Chondrocyte (in vitro differentiated cells): ENCODE measurements around the gene NOM1. TPM values are rescaled to one million over a fixed set of nuclear protein-coding genes. Genes with fewer than 3 reads are reported as not detected.
A peak's percentile ranks its signal among the peaks of the same experiment; 100 is the strongest.
"Not testable (repeated sequence)": the region's sequence is repeated elsewhere in the genome, so short reads cannot be mapped to it uniquely, and the experiment has no call there.

Experiments used
- DNase-seq: peaks from one replicate; pipeline ENCODE4 v3.0.0; 2021; ENCODE audit warnings: mixed read lengths, low spot score
- H3K27ac Mint-ChIP-seq: one replicate; pipeline ENCODE4 v1.8.0; 2021; ENCODE audit warnings: mild to moderate bottlenecking, moderate library complexity, mixed read lengths; ENCODE audit not compliant: unreplicated experiment
- H3K27me3 Mint-ChIP-seq: 2 replicates; pipeline ENCODE4 v1.8.0; 2021; ENCODE audit warnings: low read depth, mixed read lengths
- H3K36me3 Mint-ChIP-seq: 2 replicates; pipeline ENCODE4 v1.8.0; 2021; ENCODE audit warnings: low read depth, mixed read lengths
- H3K4me1 Mint-ChIP-seq: 2 replicates; pipeline ENCODE4 v1.8.0; 2021; ENCODE audit warnings: low read depth, mild to moderate bottlenecking, mixed read lengths
- H3K4me3 Mint-ChIP-seq: one replicate; pipeline ENCODE4 v1.8.0; 2021; ENCODE audit warnings: mild to moderate bottlenecking, moderate library complexity, mixed read lengths; ENCODE audit not compliant: unreplicated experiment
- H3K9me3 Mint-ChIP-seq: 2 replicates; pipeline ENCODE4 v1.8.0; 2021; ENCODE audit warnings: low read depth, mixed read lengths
- CTCF ChIP-seq: fragments of 200-600 bp; sonication (generic); IDR thresholded peaks from 2 replicates; pipeline ENCODE4 v1.5.0; 2021; ENCODE audit warnings: antibody characterized with exemption, mild to moderate bottlenecking, moderate library complexity
- total RNA-seq: library from RNA; stranded (reverse); gene quantifications from 3 replicates; pipeline ENCODE4 v1.2.1, GENCODE V29; 2021

Gene NOM1
- total RNA-seq, 1 donor from 2014 or later = 16.9 TPM

GRCh38 chr7:156927571-156928405 is 21.7 kb upstream of the NOM1 start:
- no peaks in the 10 kb centered on the region for H3K4me1 Mint-ChIP-seq
- H3K27me3 Mint-ChIP-seq = peaks cover 16% of the 10 kb centered on the region
- no peak overlapping the region for H3K27ac Mint-ChIP-seq
- no peaks in the 10 kb centered on the region for H3K9me3 Mint-ChIP-seq
- no peak for TF ChIP-seq CTCF
- no peak overlapping the region for H3K4me3 Mint-ChIP-seq
- DNase-seq = no peak
- H3K36me3 Mint-ChIP-seq = no peaks in the 10 kb centered on the region

GRCh38 chr7:156928406-156928747 is 21.1 kb upstream of the NOM1 start:
- no peak for DNase-seq
- Mint-ChIP-seq H3K27me3 (peaks cover 16% of the 10 kb centered on the region), H3K36me3 (no peaks in the 10 kb centered on the region), H3K27ac (no peak overlapping the region), H3K4me1 (no peaks in the 10 kb centered on the region), H3K9me3 (no peaks in the 10 kb centered on the region), H3K4me3 (no peak overlapping the region)
- TF ChIP-seq CTCF = no peak

GRCh38 chr7:156929789-156930539 is 19.5 kb upstream of the NOM1 start:
- Mint-ChIP-seq H3K36me3 (no peaks in the 10 kb centered on the region), H3K27ac (no peak overlapping the region)
- TF ChIP-seq CTCF = no peak

GRCh38 chr7:156932006-156932405 is 17.5 kb upstream of the NOM1 start:
- Mint-ChIP-seq H3K27me3 (peaks cover 16% of the 10 kb centered on the region), H3K4me1 (no peaks in the 10 kb centered on the region), H3K27ac (no peak overlapping the region), H3K36me3 (no peaks in the 10 kb centered on the region), H3K9me3 (no peaks in the 10 kb centered on the region), H3K4me3 (no peak overlapping the region)
- no peak for DNase-seq
- no peak for TF ChIP-seq CTCF

More at GRCh38 chr7:156929789-156930539, 19.5 kb upstream of the NOM1 start:
- no peak overlapping the region for H3K4me3 Mint-ChIP-seq
- no peaks in the 10 kb centered on the region for H3K9me3 Mint-ChIP-seq
- peaks cover 16% of the 10 kb centered on the region for H3K27me3 Mint-ChIP-seq
- no peaks in the 10 kb centered on the region for H3K4me1 Mint-ChIP-seq
- peak; percentile 44 for DNase-seq

- Mint-ChIP-seq H3K4me1 (no peaks in the 10 kb centered on the region), H3K4me3 (no peak overlapping the region), H3K27me3 (peaks cover 2% of the 10 kb centered on the region), H3K9me3 (no peaks in the 10 kb centered on the region), H3K27ac (no peak overlapping the region), H3K36me3 (no peaks in the 10 kb centered on the region)
- DNase-seq = no peak
- TF ChIP-seq CTCF = no peak
Measured at GRCh38 chr7:156935250-156935649, 14.3 kb upstream of the NOM1 start.

- not testable (repeated sequence) for H3K9me3 Mint-ChIP-seq, H3K27me3 Mint-ChIP-seq, H3K4me1 Mint-ChIP-seq, DNase-seq, H3K27ac Mint-ChIP-seq, H3K36me3 Mint-ChIP-seq, H3K4me3 Mint-ChIP-seq
Measured at GRCh38 chr7:156936766-156937165, 12.7 kb upstream of the NOM1 start.
